OCI-LY7 (cell line): Measurements from ENCODE around the gene RNF8. TPM values are rescaled to one million over a fixed set of nuclear protein-coding genes. Genes with fewer than 3 reads are reported as not detected.

Source experiments
- BruUV-seq: library from RNA; stranded (reverse); fragments of 400-500 nt; replicated peaks from 2 replicates; lab custom pipeline; 2021; lab: Mats Ljungman, UMichigan
- CTCF ChIA-PET: fragments of 300-600 bp; sonication (Branson Sonifier 250); formaldehyde crosslinking; loops from one replicate; lab custom pipeline; 2022; ENCODE audit warnings: antibody characterized with exemption; ENCODE audit not compliant: unreplicated experiment; lab: Charles Lee
- POLR2A ChIA-PET: fragments of 300-600 bp; sonication (Branson Sonifier 250); formaldehyde crosslinking; loops from one replicate; lab custom pipeline; 2022; ENCODE audit warnings: antibody characterized with exemption; lab: Charles Lee
- DNase-seq: peaks from one replicate; pipeline ENCODE4 v3.0.0-alpha.2; 2015; ENCODE audit warnings: low spot score
- H2AFZ ChIP-seq: fragments of 200-600 bp; sonication (generic), shearing (Covaris generic); 2 replicates; pipeline ENCODE4 v1.6.1; 2014; ENCODE audit warnings: mild to moderate bottlenecking, antibody characterized with exemption, low read length, moderate library complexity
- H3K27ac ChIP-seq: fragments of 200-600 bp; sonication (generic); 2 replicates; pipeline ENCODE4 v1.5.1; 2014; ENCODE audit warnings: mixed run types, low read depth, mild to moderate bottlenecking, moderate library complexity, low read length, inconsistent platforms; ENCODE audit not compliant: poor library complexity, severe bottlenecking
- H3K36me3 ChIP-seq: fragments of 200-600 bp; sonication (generic); 2 replicates; pipeline ENCODE4 v1.6.1; 2014; ENCODE audit warnings: mild to moderate bottlenecking, antibody characterized with exemption, low read length, moderate library complexity, mixed read lengths; ENCODE audit not compliant: insufficient read depth
- H3K4me1 ChIP-seq: fragments of 200-600 bp; sonication (generic); 2 replicates; pipeline ENCODE4 v1.5.1; 2014; ENCODE audit warnings: mild to moderate bottlenecking, low read length; ENCODE audit not compliant: insufficient read depth, poor library complexity, severe bottlenecking
- H3K4me2 ChIP-seq: fragments of 200-600 bp; sonication (generic); 2 replicates; pipeline ENCODE4 v1.6.1; 2014; ENCODE audit warnings: mild to moderate bottlenecking, low read length
- H3K4me3 ChIP-seq: fragments of 200-600 bp; sonication (generic); 2 replicates; pipeline ENCODE4 v1.5.1; 2014; ENCODE audit warnings: mild to moderate bottlenecking, low read depth, low read length; ENCODE audit not compliant: poor library complexity, severe bottlenecking
- H3K79me2 ChIP-seq: fragments of 200-600 bp; sonication (generic); 2 replicates; pipeline ENCODE4 v1.6.1; 2016; ENCODE audit warnings: low read depth, mild to moderate bottlenecking, low read length, moderate library complexity, mixed read lengths; ENCODE audit not compliant: insufficient read depth
- H3K9me2 ChIP-seq: fragments of 200-600 bp; sonication (generic); 2 replicates; pipeline ENCODE4 v1.6.1; 2016; ENCODE audit warnings: mild to moderate bottlenecking, low read length, mixed read lengths; ENCODE audit not compliant: insufficient read depth
- H3K9me3 ChIP-seq: fragments of 200-600 bp; sonication (generic); 2 replicates; pipeline ENCODE4 v1.6.1; 2014; ENCODE audit warnings: mild to moderate bottlenecking, mixed run types, low read length, mixed read lengths
- H4K20me1 ChIP-seq: fragments of 200-600 bp; sonication (generic); 2 replicates; pipeline ENCODE4 v1.6.1; 2014; ENCODE audit warnings: mild to moderate bottlenecking, antibody characterized with exemption, low read length, moderate library complexity, mixed read lengths; ENCODE audit not compliant: insufficient read depth
- EZH2phosphoT487 ChIP-seq: fragments of 200-600 bp; sonication (generic); IDR thresholded peaks from 2 replicates; pipeline ENCODE4 v1.6.1; 2018; ENCODE audit warnings: low read depth, borderline replicate concordance, mild to moderate bottlenecking, mixed run types, antibody characterized with exemption, low read length, moderate library complexity, mixed read lengths
- intact Hi-C: fragments of 100-400 bp; cut with micrococcal nuclease; formaldehyde crosslinking; loops from one replicate; pipeline ENCODE4 v1.10.0; 2022; ENCODE audit not compliant: unreplicated experiment
- total RNA-seq, 2 experiments: library from RNA; depleted of rRNA in 1 of 2; stranded (reverse); fragments of >200 nt in 1 of 2; shearing (Covaris generic) in 1 of 2; gene quantifications; 2 replicates each; pipeline ENCODE4 v1.2.3, GENCODE V29; 2014 to 2022
- TF ChIP-seq, protein P1 (sequence below): fragments of 200-600 bp; sonication (generic); conservative IDR thresholded peaks from 2 replicates; pipeline ENCODE4 v1.5.1; 2014; ENCODE audit warnings: mild to moderate bottlenecking, antibody characterized with exemption, low read length, moderate library complexity, mixed read lengths

Gene RNF8
- total RNA-seq, 2 experiments from 2014 or later: 19.7 to 21.8 TPM

DNA sequence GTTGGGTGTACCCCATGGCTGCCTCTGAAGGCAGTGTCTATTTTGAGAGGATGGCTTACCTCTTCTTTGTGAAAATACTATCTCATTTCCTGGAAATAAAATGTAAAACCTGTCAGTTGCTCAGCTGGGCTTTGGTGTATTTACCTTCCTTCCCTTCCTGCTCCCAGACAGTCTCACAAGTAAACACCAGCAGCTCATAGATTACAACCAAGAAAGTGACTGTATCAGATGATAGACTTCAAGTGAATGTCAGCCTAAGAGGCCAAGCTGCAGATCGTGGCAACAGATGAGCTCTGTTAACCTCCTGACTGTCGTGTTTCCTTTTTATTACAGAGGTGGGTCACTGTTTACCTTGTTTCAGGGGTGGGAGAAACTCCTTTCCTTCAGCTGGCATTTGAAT lies 37.3 kb downstream of the RNF8 start:
- CTCF ChIA-PET: no interaction called here
- Histone ChIP-seq H2AFZ (no peak overlapping the region), H3K36me3 (peaks cover 59% of the 10 kb centered on the region), H3K79me2 (no peaks in the 10 kb centered on the region), H3K4me2 (no peak overlapping the region), H3K4me1 (no peaks in the 10 kb centered on the region), H3K27ac (no peak overlapping the region), H4K20me1 (no peaks in the 10 kb centered on the region), H3K4me3 (no peak overlapping the region), H3K9me2 (no peaks in the 10 kb centered on the region), H3K9me3 (no peaks in the 10 kb centered on the region)
- intact Hi-C loops: no loop called here
- no TSS peak for BruUV-seq
- TF ChIP-seq, protein P1, sequence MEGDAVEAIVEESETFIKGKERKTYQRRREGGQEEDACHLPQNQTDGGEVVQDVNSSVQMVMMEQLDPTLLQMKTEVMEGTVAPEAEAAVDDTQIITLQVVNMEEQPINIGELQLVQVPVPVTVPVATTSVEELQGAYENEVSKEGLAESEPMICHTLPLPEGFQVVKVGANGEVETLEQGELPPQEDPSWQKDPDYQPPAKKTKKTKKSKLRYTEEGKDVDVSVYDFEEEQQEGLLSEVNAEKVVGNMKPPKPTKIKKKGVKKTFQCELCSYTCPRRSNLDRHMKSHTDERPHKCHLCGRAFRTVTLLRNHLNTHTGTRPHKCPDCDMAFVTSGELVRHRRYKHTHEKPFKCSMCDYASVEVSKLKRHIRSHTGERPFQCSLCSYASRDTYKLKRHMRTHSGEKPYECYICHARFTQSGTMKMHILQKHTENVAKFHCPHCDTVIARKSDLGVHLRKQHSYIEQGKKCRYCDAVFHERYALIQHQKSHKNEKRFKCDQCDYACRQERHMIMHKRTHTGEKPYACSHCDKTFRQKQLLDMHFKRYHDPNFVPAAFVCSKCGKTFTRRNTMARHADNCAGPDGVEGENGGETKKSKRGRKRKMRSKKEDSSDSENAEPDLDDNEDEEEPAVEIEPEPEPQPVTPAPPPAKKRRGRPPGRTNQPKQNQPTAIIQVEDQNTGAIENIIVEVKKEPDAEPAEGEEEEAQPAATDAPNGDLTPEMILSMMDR: no peak
- no peak for TF ChIP-seq EZH2phosphoT487
- POLR2A ChIA-PET: interaction anchor here (0.9 kb wide), 1 partner anchor 26 kb away, joined by 4 read pairs; no protein-coding TSS in a partner anchor
- no peak for DNase-seq

DNA sequence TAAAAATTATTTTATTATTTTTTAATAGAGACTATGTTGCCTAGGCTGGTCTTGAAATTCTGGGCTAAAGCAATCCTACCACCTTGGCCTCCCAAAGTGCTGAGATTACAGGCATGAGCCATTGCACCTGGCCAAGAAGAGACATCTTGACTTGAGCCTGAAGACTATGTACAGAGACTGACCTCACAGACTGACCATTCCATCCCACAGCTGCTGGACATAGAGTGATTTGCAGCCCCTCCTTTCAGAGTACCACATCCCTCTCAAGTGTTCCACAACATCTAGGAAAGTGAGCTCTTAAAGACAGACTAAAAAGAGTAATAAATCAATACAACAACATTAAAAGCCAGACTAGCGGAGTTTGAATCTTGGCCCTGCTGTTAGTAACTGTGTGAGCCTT lies 39.0 kb downstream of the RNF8 start:
- no TSS peak for BruUV-seq
- Histone ChIP-seq H3K79me2 (no peaks in the 10 kb centered on the region), H3K27ac (no peak overlapping the region), H3K4me3 (no peak overlapping the region), H3K4me1 (no peaks in the 10 kb centered on the region), H4K20me1 (no peaks in the 10 kb centered on the region), H3K9me2 (no peaks in the 10 kb centered on the region), H3K36me3 (peaks cover 42% of the 10 kb centered on the region), H3K4me2 (no peak overlapping the region), H3K9me3 (no peaks in the 10 kb centered on the region), H2AFZ (no peak overlapping the region)
- ChIA-PET CTCF (no interaction called here), POLR2A (interaction anchor here (0.6 to 1.0 kb wide), 2 partner anchors 302 to 466 kb away, joined by 3 to 4 read pairs; no protein-coding TSS in a partner anchor)
- intact Hi-C loops: no loop called here
- TF ChIP-seq EZH2phosphoT487: no peak
- TF ChIP-seq, protein P1: no peak
- DNase-seq: no peak

DNA sequence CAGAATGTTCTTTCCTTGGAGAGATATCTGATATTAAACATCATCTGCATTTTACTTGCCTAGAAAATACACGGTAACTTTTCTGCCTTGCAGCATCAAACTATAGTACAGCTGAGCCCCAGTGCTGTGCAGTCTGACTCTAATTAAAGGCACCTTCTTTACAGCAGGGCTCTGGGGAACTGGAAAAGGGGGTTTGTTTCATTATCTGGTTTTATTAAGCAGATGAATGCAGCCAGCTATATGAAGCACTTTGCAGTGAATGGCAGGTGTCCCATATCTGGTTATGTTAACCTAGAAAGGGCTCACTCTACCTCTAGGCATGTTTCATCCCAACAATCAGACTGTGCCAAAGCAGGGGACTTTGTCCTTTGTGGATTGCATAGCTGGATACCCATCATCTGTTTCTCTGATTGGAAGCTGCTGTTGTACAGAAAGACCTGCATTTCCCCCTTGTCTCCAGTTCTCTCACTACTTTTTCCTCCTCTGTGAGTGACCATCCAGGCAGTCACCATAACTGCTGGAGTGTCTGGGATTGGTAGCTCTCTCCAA lies 39.7 kb downstream of the RNF8 start:
- H3K4me3 ChIP-seq: no peak overlapping the region
- intact Hi-C loops: no loop called here
- BruUV-seq: no TSS peak
- H3K4me1 ChIP-seq: no peaks in the 10 kb centered on the region
- POLR2A ChIA-PET: interaction anchor here (0.5 to 0.6 kb wide), 2 partner anchors 24 to 302 kb away, joined by 4 to 5 read pairs; no protein-coding TSS in a partner anchor
- TF ChIP-seq, protein P1: no peak
- no peak for TF ChIP-seq EZH2phosphoT487
- no peak overlapping the region for H3K27ac ChIP-seq
- no peaks in the 10 kb centered on the region for H3K9me2 ChIP-seq
- no peak for DNase-seq
- no peaks in the 10 kb centered on the region for H4K20me1 ChIP-seq
- H3K9me3 ChIP-seq: no peaks in the 10 kb centered on the region
- no peak overlapping the region for H2AFZ ChIP-seq
- H3K36me3 ChIP-seq: peaks cover 36% of the 10 kb centered on the region
- no peak overlapping the region for H3K4me2 ChIP-seq
- CTCF ChIA-PET: no interaction called here
- H3K79me2 ChIP-seq: no peaks in the 10 kb centered on the region
